ENCODE data around the gene FGFR2. TPM values are rescaled to one million over a fixed set of nuclear protein-coding genes. Genes with fewer than 3 reads are reported as not detected.

Gene FGFR2
- polyA plus RNA-seq, 1 of the 3 experiments (the other 2 are of a cell fraction) = 0.02 TPM

DNA sequence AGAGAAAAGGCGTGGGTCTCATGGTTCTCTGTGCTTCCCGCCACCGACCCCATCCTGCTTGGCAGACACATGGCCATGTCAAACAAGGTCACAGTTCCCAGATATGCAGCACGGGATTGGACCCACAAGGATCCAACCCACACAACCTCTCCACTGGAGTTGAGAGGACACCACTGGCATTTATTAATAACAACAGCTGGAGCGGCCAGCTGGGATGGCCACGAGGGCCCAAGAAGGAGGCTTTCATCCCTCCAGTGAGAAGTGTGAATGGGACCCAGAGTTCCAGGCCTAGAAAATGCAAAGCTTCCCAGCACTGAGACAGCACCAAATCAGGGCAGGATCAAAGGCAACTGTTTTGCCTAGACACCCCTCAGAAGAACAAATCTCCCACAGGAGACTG, 31.5 kb downstream of the FGFR2 start:
- TF ChIP-seq FOXJ3 (CRISPR knock-in tag; IDR thresholded peaks at IDR 0.05) (no peak), MXI1 (IDR thresholded peaks at IDR 0.05; ENCODE audit: low read depth, low read length) (no peak), NFIC (IDR thresholded peaks at IDR 0.05; ENCODE audit: borderline replicate concordance) (no peak), TCF12 (IDR thresholded peaks at IDR 0.05) (no peak), MEF2A (IDR thresholded peaks at IDR 0.05; ENCODE audit: borderline replicate concordance, low read depth) (no peak), TAF1 (IDR thresholded peaks at IDR 0.05; ENCODE audit: borderline replicate concordance, low read depth, low read length) (no peak), RAD21 (IDR thresholded peaks at IDR 0.05; ENCODE audit: low read length) (no peak), RFX5 (IDR thresholded peaks at IDR 0.05; ENCODE audit: low read length) (no peak), EP300 (IDR thresholded peaks at IDR 0.05; ENCODE audit: borderline replicate concordance in 1 of 2, low read depth in 1 of 2, low read length in 1 of 2) (no peak)
- TF ChIP-seq, protein P1, sequence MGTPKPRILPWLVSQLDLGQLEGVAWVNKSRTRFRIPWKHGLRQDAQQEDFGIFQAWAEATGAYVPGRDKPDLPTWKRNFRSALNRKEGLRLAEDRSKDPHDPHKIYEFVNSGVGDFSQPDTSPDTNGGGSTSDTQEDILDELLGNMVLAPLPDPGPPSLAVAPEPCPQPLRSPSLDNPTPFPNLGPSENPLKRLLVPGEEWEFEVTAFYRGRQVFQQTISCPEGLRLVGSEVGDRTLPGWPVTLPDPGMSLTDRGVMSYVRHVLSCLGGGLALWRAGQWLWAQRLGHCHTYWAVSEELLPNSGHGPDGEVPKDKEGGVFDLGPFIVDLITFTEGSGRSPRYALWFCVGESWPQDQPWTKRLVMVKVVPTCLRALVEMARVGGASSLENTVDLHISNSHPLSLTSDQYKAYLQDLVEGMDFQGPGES (IDR thresholded peaks at IDR 0.05; ENCODE audit: low read depth, low read length) = no peak
- TF ChIP-seq, protein P2, sequence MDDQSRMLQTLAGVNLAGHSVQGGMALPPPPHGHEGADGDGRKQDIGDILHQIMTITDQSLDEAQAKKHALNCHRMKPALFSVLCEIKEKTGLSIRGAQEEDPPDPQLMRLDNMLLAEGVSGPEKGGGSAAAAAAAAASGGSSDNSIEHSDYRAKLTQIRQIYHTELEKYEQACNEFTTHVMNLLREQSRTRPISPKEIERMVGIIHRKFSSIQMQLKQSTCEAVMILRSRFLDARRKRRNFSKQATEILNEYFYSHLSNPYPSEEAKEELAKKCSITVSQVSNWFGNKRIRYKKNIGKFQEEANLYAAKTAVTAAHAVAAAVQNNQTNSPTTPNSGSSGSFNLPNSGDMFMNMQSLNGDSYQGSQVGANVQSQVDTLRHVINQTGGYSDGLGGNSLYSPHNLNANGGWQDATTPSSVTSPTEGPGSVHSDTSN (IDR thresholded peaks at IDR 0.05) = no peak
- TF ChIP-seq, protein P3, sequence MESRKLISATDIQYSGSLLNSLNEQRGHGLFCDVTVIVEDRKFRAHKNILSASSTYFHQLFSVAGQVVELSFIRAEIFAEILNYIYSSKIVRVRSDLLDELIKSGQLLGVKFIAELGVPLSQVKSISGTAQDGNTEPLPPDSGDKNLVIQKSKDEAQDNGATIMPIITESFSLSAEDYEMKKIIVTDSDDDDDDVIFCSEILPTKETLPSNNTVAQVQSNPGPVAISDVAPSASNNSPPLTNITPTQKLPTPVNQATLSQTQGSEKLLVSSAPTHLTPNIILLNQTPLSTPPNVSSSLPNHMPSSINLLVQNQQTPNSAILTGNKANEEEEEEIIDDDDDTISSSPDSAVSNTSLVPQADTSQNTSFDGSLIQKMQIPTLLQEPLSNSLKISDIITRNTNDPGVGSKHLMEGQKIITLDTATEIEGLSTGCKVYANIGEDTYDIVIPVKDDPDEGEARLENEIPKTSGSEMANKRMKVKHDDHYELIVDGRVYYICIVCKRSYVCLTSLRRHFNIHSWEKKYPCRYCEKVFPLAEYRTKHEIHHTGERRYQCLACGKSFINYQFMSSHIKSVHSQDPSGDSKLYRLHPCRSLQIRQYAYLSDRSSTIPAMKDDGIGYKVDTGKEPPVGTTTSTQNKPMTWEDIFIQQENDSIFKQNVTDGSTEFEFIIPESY (IDR thresholded peaks at IDR 0.05; ENCODE audit: borderline replicate concordance, low read depth) = no peak
- no peaks in the 10 kb centered on the region for H4K20me1 ChIP-seq (ENCODE audit: insufficient read depth)
- no peaks in the 10 kb centered on the region for H3K79me2 ChIP-seq (ENCODE audit: insufficient read depth)
- no peak overlapping the region for H3K4me3 ChIP-seq (ENCODE audit: low read depth in 2 of 2, low read length in 1 of 2)
- no peaks in the 10 kb centered on the region for H3K9me3 ChIP-seq
- H3K4me2 ChIP-seq = no peak overlapping the region
- H3K9ac ChIP-seq = no peak overlapping the region
- DNase-seq = no peak
- H2AFZ ChIP-seq (ENCODE audit: low read depth) = no peak overlapping the region
- no peak overlapping the region for H3K27ac ChIP-seq (ENCODE audit: low read depth in 2 of 2, low read length in 1 of 2)
- no peaks in the 10 kb centered on the region for H3K36me3 ChIP-seq (replicated peaks in 1 of 2; ENCODE audit: control insufficient read depth in 1 of 2, insufficient read depth in 2 of 2, low read length in 1 of 2)
- no peaks in the 10 kb centered on the region for H3K27me3 ChIP-seq (ENCODE audit: insufficient read depth)
- ChIA-PET CTCF (no interaction called here), POLR2A (no interaction called here)
- H3K9me2 ChIP-seq = no peaks in the 10 kb centered on the region
- 45% methylated on average over 6 of the region's 6 CpGs for WGBS (ENCODE audit: low lambda C conversion rate)
- H3K4me1 ChIP-seq (ENCODE audit: control insufficient read depth in 1 of 2, insufficient read depth in 2 of 2, low read depth in 1 of 2, low read length in 1 of 2) = no peaks in the 10 kb centered on the region
- H3F3A ChIP-seq (replicated peaks; ENCODE audit: insufficient read depth) = no peaks in the 10 kb centered on the region

DNA sequence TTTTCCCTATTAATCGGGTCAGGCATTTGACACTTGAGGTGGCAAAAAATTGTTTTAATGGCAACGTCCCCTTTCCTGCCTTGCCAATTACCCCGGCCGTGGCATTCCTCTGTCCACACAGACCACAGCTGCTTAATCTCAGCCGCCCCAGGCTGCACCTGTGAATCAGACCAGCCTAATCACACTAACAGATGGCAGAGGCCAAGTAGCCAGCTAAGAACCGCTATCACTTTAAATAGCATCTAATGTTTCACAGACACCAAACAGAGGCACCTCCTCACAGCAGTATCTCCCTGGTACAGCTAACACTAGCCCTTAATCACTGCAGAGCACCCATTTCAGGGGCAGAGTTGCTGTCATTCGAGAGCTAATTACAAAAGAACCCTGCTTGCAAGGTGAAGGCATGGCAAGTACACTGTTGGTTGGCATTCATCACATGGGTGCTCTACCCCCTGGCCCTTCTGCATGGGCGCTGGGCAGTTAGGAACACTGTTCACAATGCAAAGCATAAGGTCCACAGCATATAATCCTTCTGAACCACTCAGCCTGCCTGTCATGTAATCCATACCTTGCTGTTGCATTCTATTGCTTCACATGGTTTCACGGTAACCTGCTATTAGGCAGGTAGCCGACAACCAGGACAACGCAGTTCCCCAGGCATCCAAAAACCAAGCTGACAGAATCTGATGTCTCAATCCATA, 38.8 kb downstream of the FGFR2 start:
- Histone ChIP-seq H3F3A (replicated peaks; ENCODE audit: insufficient read depth) (no peaks in the 10 kb centered on the region), H3K9me2 (no peaks in the 10 kb centered on the region), H3K36me3 (replicated peaks in 1 of 2; ENCODE audit: control insufficient read depth in 1 of 2, insufficient read depth in 2 of 2, low read length in 1 of 2) (no peaks in the 10 kb centered on the region), H3K4me1 (ENCODE audit: control insufficient read depth in 1 of 2, insufficient read depth in 2 of 2, low read depth in 1 of 2, low read length in 1 of 2) (peaks cover 0 to 11% of the 10 kb centered on the region in 2 experiments; a peak in 1 of 4 replicates), H3K9ac (no peak overlapping the region), H3K27me3 (ENCODE audit: insufficient read depth) (no peaks in the 10 kb centered on the region), H3K27ac (ENCODE audit: low read depth in 2 of 2, low read length in 1 of 2) (no peak overlapping the region), H3K4me3 (ENCODE audit: low read depth in 2 of 2, low read length in 1 of 2) (no peak overlapping the region), H4K20me1 (ENCODE audit: insufficient read depth) (no peaks in the 10 kb centered on the region), H3K4me2 (no peak overlapping the region), H3K79me2 (ENCODE audit: insufficient read depth) (no peaks in the 10 kb centered on the region), H3K9me3 (no peaks in the 10 kb centered on the region), H2AFZ (ENCODE audit: low read depth) (no peak overlapping the region)
- ChIA-PET CTCF (interaction anchor here (0.9 kb wide), 1 partner anchor 137 kb away, joined by 3 read pairs; no protein-coding TSS in a partner anchor), POLR2A (no interaction called here)
- peak; percentile 66 for DNase-seq
- 44% methylated on average over 10 of the region's 11 CpGs for WGBS (ENCODE audit: low lambda C conversion rate)
- TF ChIP-seq CHD2 (IDR thresholded peaks at IDR 0.05; ENCODE audit: low read length, partially characterized antibody) (peak; percentile 26), RCOR1 (IDR thresholded peaks at IDR 0.05; ENCODE audit: low read length) (peak; percentile 96), JUND (IDR thresholded peaks at IDR 0.05) (no peak), POLR2AphosphoS5 (IDR thresholded peaks at IDR 0.05; ENCODE audit: low read depth, low read length) (no peak), EP300 (IDR thresholded peaks at IDR 0.05; ENCODE audit: borderline replicate concordance in 1 of 2, low read depth in 1 of 2, low read length in 1 of 2) (peak in 1 of 2 experiments; percentile 60; a peak in 2 of 4 replicates), FOXJ3 (CRISPR knock-in tag; IDR thresholded peaks at IDR 0.05) (peak; percentile 56; the same call in 1 of the 2 replicates), ELF1 (IDR thresholded peaks at IDR 0.05) (no peak), EZH2phosphoT487 (IDR thresholded peaks at IDR 0.05; ENCODE audit: borderline replicate concordance, low read depth) (no peak), RAD21 (IDR thresholded peaks at IDR 0.05; ENCODE audit: low read length) (0 out of 2 replicates have a peak, but pooled peaks have one; percentile 6), MXI1 (IDR thresholded peaks at IDR 0.05; ENCODE audit: low read depth, low read length) (no peak; the same call in 1 of the 2 replicates)
- TF ChIP-seq, protein P4, sequence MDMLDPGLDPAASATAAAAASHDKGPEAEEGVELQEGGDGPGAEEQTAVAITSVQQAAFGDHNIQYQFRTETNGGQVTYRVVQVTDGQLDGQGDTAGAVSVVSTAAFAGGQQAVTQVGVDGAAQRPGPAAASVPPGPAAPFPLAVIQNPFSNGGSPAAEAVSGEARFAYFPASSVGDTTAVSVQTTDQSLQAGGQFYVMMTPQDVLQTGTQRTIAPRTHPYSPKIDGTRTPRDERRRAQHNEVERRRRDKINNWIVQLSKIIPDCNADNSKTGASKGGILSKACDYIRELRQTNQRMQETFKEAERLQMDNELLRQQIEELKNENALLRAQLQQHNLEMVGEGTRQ (IDR thresholded peaks at IDR 0.05; ENCODE audit: borderline replicate concordance, low read depth, low read length) = no peak
- TF ChIP-seq, protein P2 (IDR thresholded peaks at IDR 0.05) = no peak

Data from SK-N-SH (cell line).